HL-60 (cell line): Measurements from ENCODE around the gene SMYD5.
A peak's percentile ranks its signal among the peaks of the same experiment; 100 is the strongest.

Experiments
- DNase-seq, 2 experiments: peaks; one replicate each; pipeline ENCODE4 v3.0.0-alpha.2; 2010 to 2020; ENCODE audit warnings: low read depth in 1 of 2, low spot score in 1 of 2
- H3K27ac ChIP-seq: fragments of 250-450 bp; sonication (Bioruptor Pico); replicated peaks from 2 replicates; pipeline ENCODE4 v1.5.1; 2020; ENCODE audit warnings: mild to moderate bottlenecking, moderate library complexity
- H3K27me3 ChIP-seq: fragments of 250-450 bp; sonication (Bioruptor Pico); 2 replicates; pipeline ENCODE4 v1.5.1; 2021; ENCODE audit warnings: mild to moderate bottlenecking, moderate library complexity; ENCODE audit not compliant: insufficient read depth, poor library complexity, severe bottlenecking
- H3K4me3 ChIP-seq: replicated peaks from 2 replicates; pipeline ENCODE4 v1.5.1; 2011; ENCODE audit warnings: mild to moderate bottlenecking, control low read depth, low read length; ENCODE audit not compliant: insufficient read depth
- GABPA ChIP-seq: IDR thresholded peaks from 2 replicates; pipeline ENCODE4 v1.6.1; 2012; ENCODE audit warnings: low read depth
- POLR2AphosphoS5 ChIP-seq: IDR thresholded peaks from 2 replicates; pipeline ENCODE4 v1.6.1; 2012; ENCODE audit warnings: low read depth
- SPI1 ChIP-seq: IDR thresholded peaks from 2 replicates; pipeline ENCODE4 v1.6.1; 2012; ENCODE audit warnings: low read depth, mild to moderate bottlenecking, borderline replicate concordance
- TF ChIP-seq, protein P1 (sequence below): IDR thresholded peaks from 2 replicates; pipeline ENCODE4 v1.6.1; 2012; ENCODE audit warnings: low read depth; ENCODE audit not compliant: insufficient replicate concordance
- TF ChIP-seq, protein P2 (sequence below): IDR thresholded peaks from one replicate; pipeline ENCODE4 v1.5.1; 2011; ENCODE audit warnings: low read length, control low read depth, inconsistent platforms; ENCODE audit not compliant: insufficient read depth

Gene SMYD5

DNA sequence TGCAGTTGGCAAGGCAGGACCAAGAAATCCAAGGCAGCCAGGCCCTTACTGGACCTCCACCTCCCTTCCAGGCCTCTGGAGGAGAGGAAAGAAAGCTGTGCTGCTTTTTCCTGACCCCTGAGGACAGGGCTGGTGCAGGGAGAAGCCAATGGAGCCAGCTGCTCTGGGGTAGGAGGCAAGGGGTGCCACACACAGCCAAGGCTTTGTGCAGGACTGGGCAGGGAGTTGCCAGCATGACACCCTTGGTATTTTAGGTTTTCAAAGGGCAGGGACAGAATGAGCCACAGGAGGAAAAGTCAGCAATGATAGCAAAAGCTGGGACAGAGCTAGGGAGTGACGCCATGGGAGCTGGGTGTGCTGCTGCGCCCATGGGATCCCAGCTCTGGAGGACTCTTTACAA lies 43.0 kb downstream of the SMYD5 start:
- TF ChIP-seq POLR2AphosphoS5, result 0 out of 2 replicates have a peak, but pooled peaks have one; percentile 4
- TF ChIP-seq, protein P1, sequence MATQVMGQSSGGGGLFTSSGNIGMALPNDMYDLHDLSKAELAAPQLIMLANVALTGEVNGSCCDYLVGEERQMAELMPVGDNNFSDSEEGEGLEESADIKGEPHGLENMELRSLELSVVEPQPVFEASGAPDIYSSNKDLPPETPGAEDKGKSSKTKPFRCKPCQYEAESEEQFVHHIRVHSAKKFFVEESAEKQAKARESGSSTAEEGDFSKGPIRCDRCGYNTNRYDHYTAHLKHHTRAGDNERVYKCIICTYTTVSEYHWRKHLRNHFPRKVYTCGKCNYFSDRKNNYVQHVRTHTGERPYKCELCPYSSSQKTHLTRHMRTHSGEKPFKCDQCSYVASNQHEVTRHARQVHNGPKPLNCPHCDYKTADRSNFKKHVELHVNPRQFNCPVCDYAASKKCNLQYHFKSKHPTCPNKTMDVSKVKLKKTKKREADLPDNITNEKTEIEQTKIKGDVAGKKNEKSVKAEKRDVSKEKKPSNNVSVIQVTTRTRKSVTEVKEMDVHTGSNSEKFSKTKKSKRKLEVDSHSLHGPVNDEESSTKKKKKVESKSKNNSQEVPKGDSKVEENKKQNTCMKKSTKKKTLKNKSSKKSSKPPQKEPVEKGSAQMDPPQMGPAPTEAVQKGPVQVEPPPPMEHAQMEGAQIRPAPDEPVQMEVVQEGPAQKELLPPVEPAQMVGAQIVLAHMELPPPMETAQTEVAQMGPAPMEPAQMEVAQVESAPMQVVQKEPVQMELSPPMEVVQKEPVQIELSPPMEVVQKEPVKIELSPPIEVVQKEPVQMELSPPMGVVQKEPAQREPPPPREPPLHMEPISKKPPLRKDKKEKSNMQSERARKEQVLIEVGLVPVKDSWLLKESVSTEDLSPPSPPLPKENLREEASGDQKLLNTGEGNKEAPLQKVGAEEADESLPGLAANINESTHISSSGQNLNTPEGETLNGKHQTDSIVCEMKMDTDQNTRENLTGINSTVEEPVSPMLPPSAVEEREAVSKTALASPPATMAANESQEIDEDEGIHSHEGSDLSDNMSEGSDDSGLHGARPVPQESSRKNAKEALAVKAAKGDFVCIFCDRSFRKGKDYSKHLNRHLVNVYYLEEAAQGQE, result no peak

DNA sequence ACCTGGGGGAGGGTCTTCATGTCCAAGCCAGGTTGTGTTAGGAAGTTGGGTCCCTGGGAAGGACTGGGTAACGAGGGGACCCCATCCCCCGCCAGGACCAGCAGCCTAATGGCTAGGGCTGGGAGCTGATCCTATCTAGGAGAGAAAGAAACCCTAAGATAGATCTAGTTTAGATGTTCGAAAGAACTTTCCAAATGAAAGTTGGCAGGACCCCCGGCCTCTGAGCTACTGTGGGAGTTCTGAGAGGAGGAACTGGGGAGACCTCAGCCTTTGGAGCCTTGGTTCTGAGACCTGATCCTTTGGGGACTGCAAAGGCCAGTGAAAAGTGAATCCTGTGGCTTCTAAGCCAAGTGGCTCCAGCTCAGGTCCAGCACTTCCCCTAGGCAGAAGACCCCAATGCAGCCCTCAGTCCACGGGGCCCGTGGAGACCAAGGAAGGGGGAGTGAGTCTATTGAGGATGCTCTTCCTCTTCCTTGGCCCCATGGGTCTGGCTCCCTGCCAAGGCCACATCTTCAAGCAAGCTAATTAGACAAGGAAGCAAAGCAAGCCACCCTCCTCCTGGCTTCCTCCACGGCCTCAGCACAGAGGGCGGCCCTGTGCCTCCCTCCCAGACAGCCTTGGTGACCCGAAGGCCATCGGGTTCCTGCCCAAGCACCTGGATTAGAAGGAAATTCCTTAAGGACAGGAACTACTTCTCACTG lies 43.5 kb downstream of the SMYD5 start:
- H3K27ac ChIP-seq, result no peak overlapping the region
- DNase-seq, result peak; percentile 64 to 92
- H3K27me3 ChIP-seq, result no peaks in the 10 kb centered on the region
- H3K4me3 ChIP-seq, result no peak overlapping the region
- TF ChIP-seq POLR2AphosphoS5 (peak; percentile 47), SPI1 (peak; percentile 58; the same call in 1 of the 2 replicates), GABPA (no peak)

More for the DNA sequence above, 43.0 kb downstream of the SMYD5 start:
- H3K27ac ChIP-seq, result no peak overlapping the region
- H3K27me3 ChIP-seq, result no peaks in the 10 kb centered on the region
- DNase-seq, result no peak
- no peak overlapping the region for H3K4me3 ChIP-seq

DNA sequence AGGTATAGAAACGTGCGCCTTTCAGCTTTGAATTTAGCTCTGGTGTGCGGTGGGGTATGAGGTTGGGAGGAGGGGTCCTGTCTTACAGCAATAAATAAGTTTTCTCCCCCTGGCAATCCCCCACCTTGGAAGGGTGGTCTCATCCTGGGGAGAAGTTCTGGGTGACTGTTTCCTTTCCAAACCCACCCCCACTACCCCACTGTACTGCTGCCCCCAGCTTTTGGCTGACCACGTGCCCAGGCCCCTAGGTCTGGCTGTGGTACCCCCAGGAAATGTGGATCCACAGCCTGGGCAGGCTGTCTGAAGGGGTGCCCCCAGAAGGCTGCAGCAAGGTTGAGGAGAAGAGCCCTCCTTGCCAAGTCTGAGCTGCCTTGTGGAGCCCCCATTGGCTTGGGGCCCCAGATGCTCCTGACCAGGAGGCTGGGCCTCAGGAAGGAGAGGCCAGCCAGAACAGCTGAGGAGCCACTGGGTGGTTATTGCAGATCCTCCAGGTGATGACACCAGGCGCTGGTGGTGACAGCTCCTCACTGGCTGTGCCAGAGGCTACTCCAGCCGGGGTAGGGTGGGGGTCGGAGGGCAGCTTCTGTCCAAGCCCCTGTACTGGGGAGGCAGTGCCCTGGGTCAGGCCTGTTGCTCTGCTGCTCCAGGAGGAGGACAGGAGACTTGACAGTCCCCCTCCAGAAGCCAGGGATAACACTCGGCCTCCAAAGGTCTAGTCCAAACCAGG lies 44.3 kb downstream of the SMYD5 start:
- H3K4me3 ChIP-seq, result no peak overlapping the region
- no peak overlapping the region for H3K27ac ChIP-seq
- H3K27me3 ChIP-seq, result no peaks in the 10 kb centered on the region
- TF ChIP-seq GABPA, result no peak
- TF ChIP-seq, protein P1, result no peak
- TF ChIP-seq POLR2AphosphoS5, result no peak
- DNase-seq, result no peak

DNA sequence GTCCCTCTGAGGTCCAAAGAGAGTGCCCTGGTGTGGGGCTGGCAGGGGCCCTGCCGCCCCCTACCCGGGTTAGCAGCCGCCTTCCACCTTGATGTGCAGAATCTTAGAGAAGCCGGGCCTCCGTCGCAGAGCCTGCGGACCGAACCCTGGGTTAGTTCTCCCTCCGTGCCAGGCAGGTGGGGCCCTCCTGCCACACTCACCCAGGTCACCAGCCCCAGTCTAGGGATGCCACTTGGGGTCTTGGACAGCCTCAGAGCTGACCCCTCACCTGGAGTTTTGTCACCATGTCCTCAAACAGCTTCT lies 44.8 kb downstream of the SMYD5 start:
- Histone ChIP-seq H3K27ac (no peak overlapping the region), H3K4me3 (no peak overlapping the region), H3K27me3 (no peaks in the 10 kb centered on the region)
- no peak for DNase-seq
- no peak for TF ChIP-seq POLR2AphosphoS5
- no peak for TF ChIP-seq SPI1
- TF ChIP-seq, protein P1, result no peak
- TF ChIP-seq, protein P2, sequence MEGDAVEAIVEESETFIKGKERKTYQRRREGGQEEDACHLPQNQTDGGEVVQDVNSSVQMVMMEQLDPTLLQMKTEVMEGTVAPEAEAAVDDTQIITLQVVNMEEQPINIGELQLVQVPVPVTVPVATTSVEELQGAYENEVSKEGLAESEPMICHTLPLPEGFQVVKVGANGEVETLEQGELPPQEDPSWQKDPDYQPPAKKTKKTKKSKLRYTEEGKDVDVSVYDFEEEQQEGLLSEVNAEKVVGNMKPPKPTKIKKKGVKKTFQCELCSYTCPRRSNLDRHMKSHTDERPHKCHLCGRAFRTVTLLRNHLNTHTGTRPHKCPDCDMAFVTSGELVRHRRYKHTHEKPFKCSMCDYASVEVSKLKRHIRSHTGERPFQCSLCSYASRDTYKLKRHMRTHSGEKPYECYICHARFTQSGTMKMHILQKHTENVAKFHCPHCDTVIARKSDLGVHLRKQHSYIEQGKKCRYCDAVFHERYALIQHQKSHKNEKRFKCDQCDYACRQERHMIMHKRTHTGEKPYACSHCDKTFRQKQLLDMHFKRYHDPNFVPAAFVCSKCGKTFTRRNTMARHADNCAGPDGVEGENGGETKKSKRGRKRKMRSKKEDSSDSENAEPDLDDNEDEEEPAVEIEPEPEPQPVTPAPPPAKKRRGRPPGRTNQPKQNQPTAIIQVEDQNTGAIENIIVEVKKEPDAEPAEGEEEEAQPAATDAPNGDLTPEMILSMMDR, result no peak
- TF ChIP-seq GABPA, result no peak
